CD4-positive, alpha-beta T cell (primary cell): Measurements from ENCODE around the gene ASTN1. TPM values are rescaled to one million over a fixed set of nuclear protein-coding genes. Genes with fewer than 3 reads are reported as not detected.

Source experiments
- ATAC-seq: fragments of 200-7000 bp; cut with Tn5 transposase; one replicate; pipeline ENCODE4 v1.10.0; 2022; ENCODE audit warnings: mild to moderate bottlenecking; ENCODE audit not compliant: poor library complexity
- CTCF ChIA-PET: fragments of 350-600 bp; sonication (Branson Sonifier 250); formaldehyde crosslinking; loops from one replicate; lab custom pipeline; 2021; ENCODE audit warnings: antibody characterized with exemption, inconsistent platforms; lab: Charles Lee
- POLR2A ChIA-PET: fragments of 350-600 bp; sonication (Branson Sonifier 250); formaldehyde crosslinking; loops from one replicate; lab custom pipeline; 2021; ENCODE audit warnings: antibody characterized with exemption, inconsistent platforms; lab: Charles Lee
- DNase-seq, 14 experiments: peaks; one replicate each; pipeline ENCODE4 v3.0.0-alpha.2; 2013 to 2020; ENCODE audit warnings: mixed read lengths in 2 of 14
- H3K27ac ChIP-seq, 2 donors: one replicate each; pipeline versions ENCODE4 v1.5.1 to v1.7.0; 2013; ENCODE audit warnings: low read length in 2 of 2, low read depth in 1 of 2, mild to moderate bottlenecking in 1 of 2
- H3K27me3 ChIP-seq, 2 experiments: 1 replicate in 1 of 2; 2 replicates in 1 of 2; pipeline versions ENCODE4 v1.6.1 to v1.7.0; 2013; ENCODE audit warnings: low read length in 2 of 2, control low read depth in 1 of 2, mild to moderate bottlenecking in 1 of 2, moderate library complexity in 1 of 2; ENCODE audit not compliant: insufficient read depth in 2 of 2, control insufficient read depth in 1 of 2
- H3K36me3 ChIP-seq: one replicate; pipeline ENCODE4 v1.6.1; 2013; ENCODE audit warnings: low read length, control low read depth; ENCODE audit not compliant: insufficient read depth
- H3K4me1 ChIP-seq: one replicate; pipeline ENCODE4 v1.6.1; 2013; ENCODE audit warnings: low read length, control low read depth; ENCODE audit not compliant: insufficient read depth
- H3K4me3 ChIP-seq: one replicate; pipeline ENCODE4 v1.5.1; 2013; ENCODE audit warnings: mild to moderate bottlenecking, low read length, moderate library complexity
- H3K9me3 ChIP-seq, 2 experiments: 1 replicate in 1 of 2; 2 replicates in 1 of 2; pipeline versions ENCODE4 v1.6.1 to v1.7.0; 2013; ENCODE audit warnings: low read length in 2 of 2, mild to moderate bottlenecking in 2 of 2, control low read depth in 1 of 2, moderate library complexity in 1 of 2; ENCODE audit not compliant: control insufficient read depth in 1 of 2, insufficient read depth in 1 of 2
- H3K27ac Mint-ChIP-seq: one replicate; pipeline ENCODE4 v1.8.0; 2020; ENCODE audit warnings: mixed read lengths
- H3K27me3 Mint-ChIP-seq: one replicate; pipeline ENCODE4 v1.8.0; 2021; ENCODE audit warnings: mixed read lengths
- H3K36me3 Mint-ChIP-seq: one replicate; pipeline ENCODE4 v1.8.0; 2021; ENCODE audit warnings: low read depth, mixed read lengths
- H3K4me1 Mint-ChIP-seq: one replicate; pipeline ENCODE4 v1.8.0; 2021; ENCODE audit warnings: low read depth, mixed read lengths
- H3K4me3 Mint-ChIP-seq: one replicate; pipeline ENCODE4 v1.8.0; 2020; ENCODE audit warnings: mild to moderate bottlenecking, mixed read lengths
- H3K9me3 Mint-ChIP-seq: one replicate; pipeline ENCODE4 v1.8.0; 2020; ENCODE audit warnings: mixed read lengths
- CTCF ChIP-seq: fragments of 200-600 bp; IDR thresholded peaks from one replicate; pipeline ENCODE4 v1.8.0; 2022; ENCODE audit warnings: antibody characterized with exemption, mild to moderate bottlenecking
- intact Hi-C, 2 experiments: fragments of 100-400 bp; cut with DNase I in 1 of 2; cut with micrococcal nuclease in 1 of 2; formaldehyde crosslinking; loops; one replicate each; pipeline versions ENCODE4 v1.15.1 to v1.9.0; 2023 to 2025; cut with DNase I, micrococcal nuclease
- total RNA-seq, 174 experiments: library from RNA in 2 of 174; stranded (reverse) in 2 of 174; gene quantifications; one replicate each; pipeline ENCODE4 v1.2.3 and lab custom pipeline; 2021 to 2026

ASTN1 gene
- total RNA-seq, 2 experiments from 2014 or later = not detected

GRCh38 chr1:176905648-176906047 lies 258.9 kb downstream of the ASTN1 start:
- TF ChIP-seq CTCF = no peak
- H3K27me3 Mint-ChIP-seq = peaks cover 12% of the 10 kb centered on the region
- ChIA-PET POLR2A (no interaction called here), CTCF (no interaction called here)
- H3K4me3 Mint-ChIP-seq = no peak overlapping the region
- H3K4me1 Mint-ChIP-seq = no peaks in the 10 kb centered on the region
- no peak overlapping the region for H3K4me3 ChIP-seq
- peaks cover 3 to 4% of the 10 kb centered on the region in 2 experiments for H3K27me3 ChIP-seq
- ATAC-seq (no peak), DNase-seq (no peak)
- no peaks in the 10 kb centered on the region for H3K4me1 ChIP-seq
- no peak overlapping the region for H3K27ac Mint-ChIP-seq
- H3K27ac ChIP-seq = no peak overlapping the region
- H3K36me3 ChIP-seq = no peaks in the 10 kb centered on the region
- intact Hi-C loops = no loop called here
- peaks cover 0 to 12% of the 10 kb centered on the region in 2 experiments for H3K9me3 ChIP-seq
- no peaks in the 10 kb centered on the region for H3K36me3 Mint-ChIP-seq
- no peaks in the 10 kb centered on the region for H3K9me3 Mint-ChIP-seq

GRCh38 chr1:176904057-176904751 lies 260.3 kb downstream of the ASTN1 start:
- Histone ChIP-seq H3K9me3 (peaks cover 0 to 12% of the 10 kb centered on the region in 2 experiments), H3K36me3 (no peaks in the 10 kb centered on the region), H3K4me3 (no peak overlapping the region), H3K4me1 (no peaks in the 10 kb centered on the region), H3K27ac (no peak overlapping the region), H3K27me3 (peaks cover 3 to 4% of the 10 kb centered on the region in 2 experiments)
- peaks cover 12% of the 10 kb centered on the region for H3K27me3 Mint-ChIP-seq
- no peak for DNase-seq
- ChIA-PET CTCF (no interaction called here), POLR2A (no interaction called here)
- ATAC-seq = no peak
- TF ChIP-seq CTCF = no peak
- intact Hi-C loops = no loop called here
- H3K36me3 Mint-ChIP-seq = no peaks in the 10 kb centered on the region
- H3K9me3 Mint-ChIP-seq = no peaks in the 10 kb centered on the region
- H3K4me3 Mint-ChIP-seq = no peak overlapping the region
- H3K27ac Mint-ChIP-seq = no peak overlapping the region
- no peaks in the 10 kb centered on the region for H3K4me1 Mint-ChIP-seq

GRCh38 chr1:176903474-176903873 lies 261.0 kb downstream of the ASTN1 start:
- H3K27me3 ChIP-seq = peaks cover 3 to 4% of the 10 kb centered on the region in 2 experiments
- no peak overlapping the region for H3K4me3 ChIP-seq
- no peaks in the 10 kb centered on the region for H3K9me3 Mint-ChIP-seq
- H3K4me1 ChIP-seq = no peaks in the 10 kb centered on the region
- H3K4me3 Mint-ChIP-seq = no peak overlapping the region
- intact Hi-C loops = no loop called here
- TF ChIP-seq CTCF = no peak
- H3K9me3 ChIP-seq = peaks cover 0 to 8% of the 10 kb centered on the region in 2 experiments
- H3K4me1 Mint-ChIP-seq = no peaks in the 10 kb centered on the region
- H3K36me3 ChIP-seq = no peaks in the 10 kb centered on the region
- ChIA-PET POLR2A (no interaction called here), CTCF (no interaction called here)
- DNase-seq (no peak), ATAC-seq (no peak)
- H3K27me3 Mint-ChIP-seq = peaks cover 12% of the 10 kb centered on the region
- H3K36me3 Mint-ChIP-seq = no peaks in the 10 kb centered on the region
- no peak overlapping the region for H3K27ac ChIP-seq
- no peak overlapping the region for H3K27ac Mint-ChIP-seq
